ENCODE results near the gene HBQ1. TPM values are rescaled to one million over a fixed set of nuclear protein-coding genes. Genes with fewer than 3 reads are reported as not detected.
"Not testable (repeated sequence)": the region's sequence is repeated elsewhere in the genome, so short reads cannot be mapped to it uniquely, and the experiment has no call there.

HBQ1 gene
- polyA plus RNA-seq, 1 donor, result 1.4 TPM

- no peak for DNase-seq (ENCODE audit: low read depth)
Measured at GRCh38 chr16:160691-161190, 19.5 kb upstream of the HBQ1 start.

GRCh38 chr16:162271-162991 lies 17.8 kb upstream of the HBQ1 start:
- DNase-seq (ENCODE audit: low read depth), result no peak

- not testable (repeated sequence) for DNase-seq (ENCODE audit: low read depth)
Measured at GRCh38 chr16:163139-163538, 17.1 kb upstream of the HBQ1 start.

DNA sequence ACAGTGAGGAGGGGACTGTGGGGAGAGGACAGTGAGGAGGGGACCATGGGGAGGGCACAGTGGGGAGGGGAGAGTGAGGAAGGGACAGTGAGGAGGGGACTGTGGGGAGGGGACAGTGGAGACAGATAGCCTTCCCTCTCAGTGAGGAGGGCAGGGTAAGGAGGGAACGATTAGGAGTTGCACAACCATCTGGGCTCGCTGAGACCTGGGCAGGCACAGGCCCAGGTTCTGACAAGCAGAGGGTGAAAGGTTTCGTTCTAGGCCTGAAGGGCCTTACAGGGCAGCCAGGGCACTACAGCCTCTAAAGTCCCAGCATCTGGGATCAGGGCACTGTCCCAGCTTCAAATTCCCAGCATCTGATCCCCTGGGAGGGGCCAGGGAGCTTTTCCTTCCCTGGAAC lies 16.6 kb upstream of the HBQ1 start:
- DNase-seq (ENCODE audit: low read depth), result not testable (repeated sequence)

DNA sequence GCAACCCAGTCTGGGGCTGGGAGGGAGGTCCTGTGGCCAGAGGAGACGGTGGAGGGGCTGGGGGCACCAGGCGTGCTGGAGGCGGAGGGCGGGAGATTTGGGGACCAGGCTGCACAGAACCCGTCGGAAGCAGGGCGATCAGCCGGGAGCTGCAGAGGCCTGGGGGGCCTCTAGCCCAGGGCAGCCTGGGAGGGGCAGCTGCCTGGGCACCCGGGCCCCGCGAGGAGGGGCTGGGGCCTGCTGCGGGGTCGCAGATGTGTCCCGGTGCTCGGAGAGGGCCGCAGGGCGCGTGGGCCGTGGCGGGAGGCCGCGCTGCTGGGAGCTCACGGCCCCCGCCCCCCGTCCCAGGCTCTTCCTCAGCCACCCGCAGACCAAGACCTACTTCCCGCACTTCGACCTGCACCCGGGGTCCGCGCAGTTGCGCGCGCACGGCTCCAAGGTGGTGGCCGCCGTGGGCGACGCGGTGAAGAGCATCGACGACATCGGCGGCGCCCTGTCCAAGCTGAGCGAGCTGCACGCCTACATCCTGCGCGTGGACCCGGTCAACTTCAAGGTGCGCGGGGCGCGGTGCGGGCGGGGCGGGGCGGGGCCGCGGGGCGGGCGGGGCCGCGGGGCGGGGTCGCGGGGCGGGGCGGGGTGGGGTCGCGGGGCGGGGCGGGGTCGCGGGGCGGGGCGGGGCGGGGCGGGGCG lies 16.0 kb upstream of the HBQ1 start:
- DNase-seq (ENCODE audit: low read depth), result not testable (repeated sequence)

DNA sequence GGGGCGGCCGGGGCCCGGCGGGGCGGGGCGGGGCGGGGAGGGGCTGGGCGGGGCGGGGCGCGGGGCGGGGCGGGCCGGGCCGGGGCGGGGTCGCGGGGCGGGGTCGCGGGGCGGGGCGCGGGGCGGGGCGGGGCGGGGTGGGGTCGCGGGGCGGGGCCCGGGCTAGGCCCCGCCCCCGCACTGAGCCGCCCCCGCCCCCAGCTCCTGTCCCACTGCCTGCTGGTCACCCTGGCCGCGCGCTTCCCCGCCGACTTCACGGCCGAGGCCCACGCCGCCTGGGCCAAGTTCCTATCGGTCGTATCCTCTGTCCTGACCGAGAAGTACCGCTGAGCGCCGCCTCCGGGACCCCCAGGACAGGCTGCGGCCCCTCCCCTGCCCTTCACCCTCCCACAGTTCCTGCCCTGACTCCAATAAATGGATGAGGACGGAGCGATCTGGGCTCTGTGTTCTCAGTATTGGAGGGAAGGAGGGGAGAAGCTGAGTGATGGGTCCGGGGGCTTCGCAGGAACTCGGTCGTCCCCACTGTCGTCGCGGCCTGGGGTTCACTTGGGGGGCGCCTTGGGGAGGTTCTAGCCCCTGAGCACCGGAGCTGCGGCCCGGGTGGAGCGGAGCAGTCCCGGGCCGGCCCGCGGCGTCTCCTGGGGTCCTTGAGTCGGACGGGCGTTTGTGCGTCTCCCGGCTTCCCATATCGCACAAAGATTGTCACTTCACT lies 15.3 kb upstream of the HBQ1 start:
- DNase-seq (ENCODE audit: low read depth), result no peak

DNA sequence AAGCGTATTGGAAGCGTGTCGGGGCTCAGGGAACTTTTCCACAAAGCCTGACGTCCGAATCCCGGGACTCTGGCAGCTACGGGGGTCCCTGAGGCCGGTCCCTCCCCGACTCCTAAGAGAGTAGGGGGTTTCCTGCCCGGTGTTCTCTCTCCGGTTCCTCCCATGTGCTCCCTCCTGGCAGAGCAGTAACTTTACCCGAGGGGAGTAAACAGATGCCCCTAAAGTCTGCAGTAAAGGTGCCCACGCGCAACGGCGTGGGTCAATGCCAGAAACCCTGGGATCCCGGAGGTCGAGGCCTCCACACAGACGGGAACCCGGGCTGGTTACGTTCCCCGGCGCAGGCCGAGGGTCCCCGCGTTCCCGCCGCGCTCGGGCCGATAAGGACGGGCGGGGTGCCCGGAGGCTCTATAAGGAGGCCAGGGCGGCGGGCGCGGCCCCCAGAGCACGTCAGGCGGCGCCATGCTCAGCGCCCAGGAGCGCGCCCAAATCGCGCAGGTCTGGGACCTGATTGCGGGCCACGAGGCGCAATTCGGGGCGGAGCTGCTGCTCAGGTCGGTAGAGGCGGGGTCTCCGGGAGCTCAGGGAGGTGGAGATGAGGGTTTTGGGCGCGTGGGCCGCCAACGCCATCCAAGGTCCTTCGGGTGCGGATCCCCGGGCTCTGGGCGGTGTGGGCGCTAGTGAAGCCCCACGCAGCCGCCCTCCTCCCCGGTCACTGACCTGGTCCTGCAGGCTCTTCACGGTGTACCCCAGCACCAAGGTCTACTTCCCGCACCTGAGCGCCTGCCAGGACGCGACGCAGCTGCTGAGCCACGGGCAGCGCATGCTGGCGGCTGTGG lies 14.5 kb upstream of the HBQ1 start, which contains the start of gene HBM:
HBM (plus strand) TSS at position 440 of the 836 bp plus-strand sequence; CDS start at position 460, 20 bp downstream.
- DNase-seq (ENCODE audit: low read depth), result no peak

DNA sequence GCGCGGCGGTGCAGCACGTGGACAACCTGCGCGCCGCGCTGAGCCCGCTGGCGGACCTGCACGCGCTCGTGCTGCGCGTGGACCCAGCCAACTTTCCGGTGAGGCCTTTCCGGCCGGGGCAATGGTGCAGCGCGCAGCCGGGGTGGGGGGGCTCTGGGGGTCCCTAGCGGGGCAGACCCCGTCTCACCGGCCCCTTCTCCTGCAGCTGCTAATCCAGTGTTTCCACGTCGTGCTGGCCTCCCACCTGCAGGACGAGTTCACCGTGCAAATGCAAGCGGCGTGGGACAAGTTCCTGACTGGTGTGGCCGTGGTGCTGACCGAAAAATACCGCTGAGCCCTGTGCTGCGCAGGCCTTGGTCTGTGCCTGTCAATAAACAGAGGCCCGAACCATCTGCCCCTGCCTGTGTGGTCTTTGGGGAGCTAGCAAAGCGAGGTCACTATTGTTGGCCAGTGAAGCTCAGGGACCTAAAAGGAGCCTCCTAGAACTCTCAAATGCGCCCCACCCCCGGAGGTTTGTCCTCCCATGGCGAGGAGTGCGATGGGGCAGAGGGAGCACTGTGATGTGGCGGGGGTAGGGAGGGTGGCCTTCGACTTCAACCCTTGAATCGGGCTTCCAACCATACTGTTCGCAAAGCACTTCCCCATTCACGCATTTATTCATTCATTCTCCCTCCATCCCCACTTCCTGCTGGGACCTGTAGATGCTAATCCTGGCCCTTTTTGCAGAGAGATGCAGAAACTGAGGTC lies 13.7 kb upstream of the HBQ1 start:
- DNase-seq (ENCODE audit: low read depth), result no peak

DNA sequence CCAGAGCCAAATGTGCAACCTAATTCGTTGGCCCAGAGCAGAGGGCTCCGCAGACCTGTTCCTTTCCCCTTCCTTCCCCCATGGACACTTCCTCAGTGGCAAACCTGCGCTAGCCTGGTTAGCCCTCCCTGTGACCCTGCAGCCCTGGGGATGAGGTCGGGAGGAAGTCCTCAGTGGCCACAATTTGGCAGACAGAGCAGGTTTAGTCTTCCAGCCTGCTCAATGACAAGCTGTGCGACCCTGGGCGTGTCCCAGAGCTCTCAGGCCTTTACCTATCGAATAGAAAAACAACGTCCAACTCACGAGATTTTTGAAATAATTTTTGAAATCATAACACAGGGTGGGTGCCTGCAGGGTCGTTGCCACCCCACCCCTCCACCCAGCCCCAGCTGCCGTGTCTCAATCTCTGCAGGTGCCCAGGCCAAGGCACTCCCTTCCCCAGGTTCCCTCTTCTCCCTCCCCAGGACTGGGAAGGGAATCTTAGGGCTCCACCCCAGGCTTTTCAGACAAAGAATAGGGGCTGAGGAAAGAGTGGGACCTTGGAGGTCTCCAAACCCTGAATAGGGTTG lies 13.1 kb upstream of the HBQ1 start:
- DNase-seq (ENCODE audit: low read depth), result no peak

DNA sequence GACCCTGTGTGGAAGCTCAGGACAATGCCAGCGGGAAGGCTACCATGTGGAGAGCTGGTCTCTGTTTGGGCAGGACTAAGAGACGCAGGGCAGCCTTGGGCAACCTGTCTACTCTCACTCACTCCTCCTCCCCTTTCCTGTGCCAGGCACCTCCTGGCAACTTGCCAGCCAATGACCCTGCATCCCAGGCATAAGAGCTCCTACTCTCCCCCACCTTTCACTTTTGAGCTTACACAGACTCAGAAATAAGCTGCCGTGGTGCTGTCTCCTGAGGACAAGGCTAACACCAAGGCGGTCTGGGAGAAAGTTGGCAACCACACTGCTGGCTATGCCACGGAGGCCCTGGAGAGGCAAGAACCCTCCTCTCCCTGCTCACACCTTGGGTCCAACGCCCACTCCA lies 11.8 kb upstream of the HBQ1 start:
- DNase-seq (ENCODE audit: low read depth), result no peak

- no peak for DNase-seq (ENCODE audit: low read depth)
Measured at GRCh38 chr16:169014-169413, 11.2 kb upstream of the HBQ1 start.

GRCh38 chr16:170088-170507 lies 10.2 kb upstream of the HBQ1 start:
- not testable (repeated sequence) for DNase-seq (ENCODE audit: low read depth)

- no peak for DNase-seq (ENCODE audit: low read depth)
Measured at GRCh38 chr16:170788-171187, 9.5 kb upstream of the HBQ1 start.

DNA sequence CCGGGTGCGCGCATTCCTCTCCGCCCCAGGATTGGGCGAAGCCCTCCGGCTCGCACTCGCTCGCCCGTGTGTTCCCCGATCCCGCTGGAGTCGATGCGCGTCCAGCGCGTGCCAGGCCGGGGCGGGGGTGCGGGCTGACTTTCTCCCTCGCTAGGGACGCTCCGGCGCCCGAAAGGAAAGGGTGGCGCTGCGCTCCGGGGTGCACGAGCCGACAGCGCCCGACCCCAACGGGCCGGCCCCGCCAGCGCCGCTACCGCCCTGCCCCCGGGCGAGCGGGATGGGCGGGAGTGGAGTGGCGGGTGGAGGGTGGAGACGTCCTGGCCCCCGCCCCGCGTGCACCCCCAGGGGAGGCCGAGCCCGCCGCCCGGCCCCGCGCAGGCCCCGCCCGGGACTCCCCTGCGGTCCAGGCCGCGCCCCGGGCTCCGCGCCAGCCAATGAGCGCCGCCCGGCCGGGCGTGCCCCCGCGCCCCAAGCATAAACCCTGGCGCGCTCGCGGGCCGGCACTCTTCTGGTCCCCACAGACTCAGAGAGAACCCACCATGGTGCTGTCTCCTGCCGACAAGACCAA lies 7.8 kb upstream of the HBQ1 start, which contains the start of gene HBA2:
HBA2 (plus strand) TSS at position 503 of the 568 bp plus-strand sequence; CDS start at position 540, 37 bp downstream.
- DNase-seq (ENCODE audit: low read depth), result not testable (repeated sequence)

GRCh38 chr16:173211-173854 lies 6.9 kb upstream of the HBQ1 start:
- not testable (repeated sequence) for DNase-seq (ENCODE audit: low read depth)

DNA sequence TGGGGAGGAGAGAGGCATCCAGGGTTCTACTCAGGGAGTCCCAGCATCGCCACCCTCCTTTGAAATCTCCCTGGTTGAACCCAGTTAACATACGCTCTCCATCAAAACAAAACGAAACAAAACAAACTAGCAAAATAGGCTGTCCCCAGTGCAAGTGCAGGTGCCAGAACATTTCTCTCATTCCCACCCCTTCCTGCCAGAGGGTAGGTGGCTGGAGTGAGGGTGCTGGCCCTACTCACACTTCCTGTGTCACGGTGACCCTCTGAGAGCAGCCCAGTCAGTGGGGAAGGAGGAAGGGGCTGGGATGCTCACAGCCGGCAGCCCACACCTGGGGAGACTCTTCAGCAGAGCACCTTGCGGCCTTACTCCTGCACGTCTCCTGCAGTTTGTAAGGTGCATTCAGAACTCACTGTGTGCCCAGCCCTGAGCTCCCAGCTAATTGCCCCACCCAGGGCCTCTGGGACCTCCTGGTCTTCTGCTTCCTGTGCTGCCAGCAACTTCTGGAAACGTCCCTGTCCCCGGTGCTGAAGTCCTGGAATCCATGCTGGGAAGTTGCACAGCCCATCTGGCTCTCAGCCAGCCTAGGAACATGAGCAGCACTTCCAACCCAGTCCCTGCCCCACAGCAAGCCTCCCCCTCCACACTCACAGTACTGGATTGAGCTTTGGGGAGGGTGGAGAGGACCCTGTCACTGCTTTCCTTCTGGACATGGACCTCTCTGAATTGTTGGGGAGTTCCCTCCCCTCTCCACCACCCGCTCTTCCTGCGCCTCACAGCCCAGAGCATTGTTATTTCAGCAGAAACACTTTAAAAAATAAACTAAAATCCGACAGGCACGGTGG lies 6.1 kb upstream of the HBQ1 start:
- DNase-seq (ENCODE audit: low read depth), result not testable (repeated sequence)

GRCh38 chr16:175011-175949 lies 5.0 kb upstream of the HBQ1 start:
- no peak for DNase-seq (ENCODE audit: low read depth)

Measured in forelimb muscle (tissue), 1 donor.